Dendritic cell treated with granulocyte-macrophage colony-stimulating factor and Interleukin-4, amounts not matched to agents 40 ng/mL and 50 ng/mL, for 4 days (primary cell): ENCODE measurements around the gene B3GNT9.

Source experiments
- H3K27ac Mint-ChIP-seq: one replicate; pipeline ENCODE4 v1.8.0; 2022; ENCODE audit warnings: mild to moderate bottlenecking, mixed read lengths
- H3K27me3 Mint-ChIP-seq: one replicate; pipeline ENCODE4 v1.8.0; 2022; ENCODE audit warnings: mild to moderate bottlenecking, mixed read lengths
- H3K36me3 Mint-ChIP-seq: one replicate; pipeline ENCODE4 v1.8.0; 2022; ENCODE audit warnings: low read depth, mixed read lengths
- H3K4me1 Mint-ChIP-seq: one replicate; pipeline ENCODE4 v1.8.0; 2022; ENCODE audit warnings: low read depth, mixed read lengths
- H3K4me3 Mint-ChIP-seq: one replicate; pipeline ENCODE4 v1.8.0; 2022; ENCODE audit warnings: mild to moderate bottlenecking, moderate library complexity, mixed read lengths
- H3K9me3 Mint-ChIP-seq: one replicate; pipeline ENCODE4 v1.8.0; 2022; ENCODE audit warnings: mixed read lengths
- intact Hi-C: fragments of 100-400 bp; cut with micrococcal nuclease; formaldehyde crosslinking; loops from one replicate; pipeline ENCODE4 v1.15.0; 2022

B3GNT9 gene

DNA sequence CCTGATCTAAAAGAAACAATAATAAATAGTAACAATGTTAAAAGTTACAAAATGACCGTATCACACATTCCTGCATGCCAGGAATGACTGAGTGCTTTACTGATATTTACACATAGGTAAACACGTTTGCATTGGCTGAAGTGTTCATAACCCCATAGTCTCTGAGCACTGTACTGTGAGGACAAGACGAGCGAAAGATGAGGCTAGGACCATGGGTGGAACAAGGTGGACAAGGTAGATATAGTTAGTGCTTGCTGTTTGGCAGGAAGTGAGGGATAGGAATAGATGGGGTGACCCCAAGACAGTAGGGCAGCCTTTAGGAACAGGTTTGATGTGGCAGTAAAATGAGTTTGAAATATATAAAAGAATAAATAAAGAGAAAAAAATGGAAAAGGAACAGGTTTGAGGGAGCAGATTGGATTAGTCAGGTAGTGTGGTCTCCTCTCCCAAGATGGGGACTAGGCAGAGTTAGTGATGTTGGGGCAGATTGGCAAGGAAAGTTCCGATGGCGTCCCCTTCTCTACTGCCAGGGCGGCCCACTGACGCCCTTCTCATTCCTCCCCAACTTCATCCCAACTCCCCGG is 40.7 kb upstream of the B3GNT9 start:
- Mint-ChIP-seq H3K36me3 (peaks cover 42% of the 10 kb centered on the region), H3K4me3 (peak overlapping the region; percentile 83), H3K9me3 (no peaks in the 10 kb centered on the region), H3K27ac (no peak overlapping the region), H3K4me1 (peaks cover 44% of the 10 kb centered on the region), H3K27me3 (peaks cover 6% of the 10 kb centered on the region)
- intact Hi-C loops = no loop called here

GRCh38 chr16:67190448-67191399 is 39.9 kb upstream of the B3GNT9 start:
- intact Hi-C loops = no loop called here
- peaks cover 37% of the 10 kb centered on the region for H3K4me1 Mint-ChIP-seq
- no peaks in the 10 kb centered on the region for H3K9me3 Mint-ChIP-seq
- H3K36me3 Mint-ChIP-seq = peaks cover 34% of the 10 kb centered on the region
- no peak overlapping the region for H3K27ac Mint-ChIP-seq
- H3K4me3 Mint-ChIP-seq = no peak overlapping the region
- peaks cover 11% of the 10 kb centered on the region for H3K27me3 Mint-ChIP-seq

DNA sequence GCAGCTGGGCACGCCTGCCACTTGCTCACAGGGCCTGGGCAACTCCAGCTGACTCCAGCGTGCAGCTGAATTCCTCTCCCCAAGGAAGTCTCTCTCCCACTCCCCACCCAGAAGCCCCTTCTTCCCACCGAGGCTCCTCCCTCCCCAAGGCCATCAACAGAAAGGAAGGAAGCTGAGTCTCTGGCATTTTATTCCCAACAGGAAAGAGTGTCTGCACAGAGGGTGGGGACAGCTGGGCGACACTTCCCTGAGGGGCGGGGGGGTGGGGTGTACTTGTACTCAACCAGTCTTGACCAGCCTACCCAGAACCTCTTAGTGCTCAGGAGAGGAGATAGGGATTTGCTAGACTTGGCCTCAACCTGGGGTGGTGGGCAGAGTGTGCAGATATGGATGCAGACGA is 39.2 kb upstream of the B3GNT9 start, which contains the start of gene EXOC3L1:
Gene EXOC3L1, minus strand, starts transcription at position 96 of the 400 bp plus-strand sequence. CDS start 460 bp downstream, outside the sequence.
- peaks cover 17% of the 10 kb centered on the region for H3K27me3 Mint-ChIP-seq
- no peak within 1 kb of the TSS for H3K4me3 Mint-ChIP-seq
- H3K36me3 Mint-ChIP-seq = peaks cover 27% of the 10 kb centered on the region
- no peak within 1 kb of the TSS for H3K27ac Mint-ChIP-seq
- peaks cover 41% of the 10 kb centered on the region for H3K4me1 Mint-ChIP-seq
- no peaks in the 10 kb centered on the region for H3K9me3 Mint-ChIP-seq
- intact Hi-C loops = no loop called here

GRCh38 chr16:67188798-67189197 is 38.0 kb upstream of the B3GNT9 start:
- Mint-ChIP-seq H3K36me3 (peaks cover 15% of the 10 kb centered on the region), H3K27ac (no peak overlapping the region), H3K27me3 (peaks cover 24% of the 10 kb centered on the region), H3K4me1 (peaks cover 35% of the 10 kb centered on the region), H3K4me3 (no peak overlapping the region), H3K9me3 (no peaks in the 10 kb centered on the region)
- intact Hi-C loops = loop anchor here (5.0 kb wide), 1 partner anchor 241 kb away; no protein-coding TSS in a partner anchor

GRCh38 chr16:67188323-67188722 is 37.5 kb upstream of the B3GNT9 start:
- H3K4me3 Mint-ChIP-seq = no peak overlapping the region

GRCh38 chr16:67187175-67187890 is 36.5 kb upstream of the B3GNT9 start:
- intact Hi-C loops = loop anchor here (5.0 kb wide), 1 partner anchor 240 kb away; no protein-coding TSS in a partner anchor
- Mint-ChIP-seq H3K27ac (no peak overlapping the region), H3K27me3 (peaks cover 24% of the 10 kb centered on the region), H3K4me1 (peaks cover 21% of the 10 kb centered on the region), H3K36me3 (peaks cover 3% of the 10 kb centered on the region), H3K4me3 (no peak overlapping the region), H3K9me3 (no peaks in the 10 kb centered on the region)

More at GRCh38 chr16:67188323-67188722, 37.5 kb upstream of the B3GNT9 start:
- Mint-ChIP-seq H3K27me3 (peaks cover 24% of the 10 kb centered on the region), H3K9me3 (no peaks in the 10 kb centered on the region), H3K4me1 (peaks cover 30% of the 10 kb centered on the region), H3K36me3 (peaks cover 10% of the 10 kb centered on the region), H3K27ac (no peak overlapping the region)
- intact Hi-C loops = loop anchor here (5.0 kb wide), 1 partner anchor 241 kb away; no protein-coding TSS in a partner anchor

DNA sequence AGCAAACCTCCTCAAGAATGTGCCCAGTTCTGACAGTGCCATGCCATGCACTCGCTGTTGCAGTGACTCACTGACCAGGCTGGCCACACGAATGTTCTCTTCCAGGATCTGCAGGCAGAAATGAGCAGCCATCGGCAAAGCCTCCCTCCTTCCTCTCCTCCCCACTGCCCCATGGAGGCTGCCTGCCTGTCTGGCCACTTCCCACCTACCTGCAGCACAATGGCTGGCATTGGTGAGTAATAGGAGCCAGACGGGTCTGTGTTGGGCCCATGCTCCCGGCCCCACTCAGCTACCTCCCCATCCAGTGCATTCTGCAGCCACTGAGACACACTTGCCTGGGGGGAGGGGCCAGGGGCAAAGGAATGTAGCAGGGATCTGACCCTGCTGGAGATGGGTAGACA is 35.8 kb upstream of the B3GNT9 start:
- Mint-ChIP-seq H3K27me3 (peaks cover 24% of the 10 kb centered on the region), H3K27ac (no peak overlapping the region), H3K4me1 (peaks cover 17% of the 10 kb centered on the region), H3K36me3 (no peaks in the 10 kb centered on the region), H3K4me3 (no peak overlapping the region), H3K9me3 (no peaks in the 10 kb centered on the region)
- intact Hi-C loops = loop anchor here (5.0 kb wide), 1 partner anchor 239 kb away; no protein-coding TSS in a partner anchor

GRCh38 chr16:67185651-67186134 is 34.9 kb upstream of the B3GNT9 start:
- Mint-ChIP-seq H3K27ac (peak overlapping the region; percentile 18), H3K36me3 (no peaks in the 10 kb centered on the region), H3K4me1 (peaks cover 13% of the 10 kb centered on the region), H3K9me3 (no peaks in the 10 kb centered on the region), H3K27me3 (peaks cover 24% of the 10 kb centered on the region), H3K4me3 (no peak overlapping the region)
- intact Hi-C loops = loop anchor here (1.0 to 5.0 kb wide), 3 partner anchors 41 to 238 kb away; partner anchors contain the start of gene TMEM208

- peaks cover 24% of the 10 kb centered on the region for H3K27me3 Mint-ChIP-seq
- no peak overlapping the region for H3K4me3 Mint-ChIP-seq
- intact Hi-C loops = loop anchor here (1.0 to 5.0 kb wide), 3 partner anchors 42 to 238 kb away; partner anchors contain the start of gene TMEM208
- H3K4me1 Mint-ChIP-seq = peaks cover 13% of the 10 kb centered on the region
- no peaks in the 10 kb centered on the region for H3K36me3 Mint-ChIP-seq
- peak overlapping the region; percentile 18 for H3K27ac Mint-ChIP-seq
- no peaks in the 10 kb centered on the region for H3K9me3 Mint-ChIP-seq
These were observed 34.3 kb upstream of the B3GNT9 start for GRCh38 chr16:67184995-67185650.

- peaks cover 5% of the 10 kb centered on the region for H3K36me3 Mint-ChIP-seq
- H3K27ac Mint-ChIP-seq = no peak overlapping the region
- no peak overlapping the region for H3K4me3 Mint-ChIP-seq
- intact Hi-C loops = loop anchor here (2.0 kb wide), 1 partner anchor 42 kb away; the partner anchor contains the start of gene TMEM208
- H3K4me1 Mint-ChIP-seq = peaks cover 13% of the 10 kb centered on the region
- peaks cover 27% of the 10 kb centered on the region for H3K27me3 Mint-ChIP-seq
- no peaks in the 10 kb centered on the region for H3K9me3 Mint-ChIP-seq
These were observed 33.7 kb upstream of the B3GNT9 start for GRCh38 chr16:67184453-67184994.

GRCh38 chr16:67183627-67184452 is 33.0 kb upstream of the B3GNT9 start, which contains the start of gene MATCAP1:
MATCAP1 (minus strand) TSS chr16:67183963; CDS start chr16:67180610, 3,353 bp downstream.
- Mint-ChIP-seq H3K9me3 (no peaks in the 10 kb centered on the region), H3K4me3 (no peak within 1 kb of the TSS), H3K27me3 (peaks cover 32% of the 10 kb centered on the region), H3K27ac (no peak within 1 kb of the TSS), H3K36me3 (peaks cover 10% of the 10 kb centered on the region), H3K4me1 (peaks cover 17% of the 10 kb centered on the region)
- intact Hi-C loops = loop anchor here (2.0 kb wide), 2 partner anchors 23 to 43 kb away; partner anchors contain the start of gene TMEM208

DNA sequence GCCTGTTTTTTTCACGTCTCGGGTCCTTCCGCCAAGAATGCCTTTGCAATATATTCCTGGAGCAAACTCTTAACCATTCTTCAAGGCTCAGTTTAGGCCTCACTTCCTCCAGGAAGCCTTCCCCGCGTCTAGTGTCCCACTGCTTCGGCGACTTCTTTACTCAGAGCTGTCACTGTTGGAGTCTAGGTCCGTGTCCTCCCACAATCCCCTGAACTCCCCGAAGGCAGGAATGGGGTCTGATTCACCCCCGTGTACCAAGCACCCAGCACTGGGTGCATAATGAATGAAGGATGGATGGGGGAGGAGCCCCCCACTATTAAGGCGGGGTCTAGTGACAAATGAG is 32.5 kb upstream of the B3GNT9 start:
- H3K4me1 Mint-ChIP-seq = peaks cover 23% of the 10 kb centered on the region
- peaks cover 12% of the 10 kb centered on the region for H3K36me3 Mint-ChIP-seq
- peaks cover 36% of the 10 kb centered on the region for H3K27me3 Mint-ChIP-seq
- intact Hi-C loops = loop anchor here (2.0 kb wide), 1 partner anchor 22 kb away; no protein-coding TSS in a partner anchor
- no peak overlapping the region for H3K27ac Mint-ChIP-seq
- H3K9me3 Mint-ChIP-seq = no peaks in the 10 kb centered on the region
- no peak overlapping the region for H3K4me3 Mint-ChIP-seq
